ENCODE measurements around the gene DLG2. TPM values are rescaled to one million over a fixed set of nuclear protein-coding genes. Genes with fewer than 3 reads are reported as not detected.

The DLG2 gene
- total RNA-seq, 2 experiments from 2014 or later, result 2.0 to 2.1 TPM

DNA sequence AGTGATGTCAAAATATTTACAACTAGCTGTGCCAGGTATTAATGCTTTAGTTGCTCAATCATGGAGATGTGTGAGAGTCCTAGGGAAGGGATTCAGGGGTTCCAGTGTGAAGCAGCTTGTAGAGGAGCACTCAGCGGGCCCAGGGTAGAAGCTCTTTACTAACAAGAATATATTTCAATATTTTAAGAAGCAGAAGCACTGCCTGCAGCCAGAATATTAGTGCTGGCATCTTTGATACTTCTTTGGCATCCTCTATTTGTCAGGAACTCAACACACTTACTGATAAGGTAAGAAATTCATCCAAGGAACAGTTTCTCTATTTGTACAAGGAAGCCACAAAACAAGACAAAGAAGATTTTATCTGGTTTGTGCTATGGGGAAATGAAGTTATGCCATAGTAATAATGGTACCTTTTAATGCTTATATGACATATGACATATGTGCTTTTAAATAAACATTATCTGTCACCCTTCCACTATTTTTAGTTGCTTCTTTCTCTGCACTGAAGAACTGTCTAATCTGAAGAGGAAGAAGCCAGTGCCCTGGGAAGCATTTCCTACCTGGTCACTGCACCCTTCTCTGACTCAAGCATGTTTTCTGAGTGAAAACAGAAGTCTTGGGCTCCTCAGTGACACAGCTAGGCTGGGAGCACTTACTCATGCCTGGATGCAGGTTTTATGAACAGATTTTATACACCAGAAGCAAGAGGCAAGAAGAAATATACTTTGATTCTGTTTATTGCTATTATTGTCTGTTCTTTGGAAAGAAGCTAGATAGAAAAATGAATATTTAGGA is 1952.8 kb downstream of the DLG2 start:
- H3K9me3 Mint-ChIP-seq, result no peaks in the 10 kb centered on the region
- no peak overlapping the region for H3K27ac Mint-ChIP-seq
- no peaks in the 10 kb centered on the region for H3K4me1 Mint-ChIP-seq (ENCODE audit: low read depth)
- H3K4me3 Mint-ChIP-seq, result no peak overlapping the region
- ChIA-PET POLR2A (no interaction called here), CTCF (no interaction called here)
- TF ChIP-seq, protein P1, sequence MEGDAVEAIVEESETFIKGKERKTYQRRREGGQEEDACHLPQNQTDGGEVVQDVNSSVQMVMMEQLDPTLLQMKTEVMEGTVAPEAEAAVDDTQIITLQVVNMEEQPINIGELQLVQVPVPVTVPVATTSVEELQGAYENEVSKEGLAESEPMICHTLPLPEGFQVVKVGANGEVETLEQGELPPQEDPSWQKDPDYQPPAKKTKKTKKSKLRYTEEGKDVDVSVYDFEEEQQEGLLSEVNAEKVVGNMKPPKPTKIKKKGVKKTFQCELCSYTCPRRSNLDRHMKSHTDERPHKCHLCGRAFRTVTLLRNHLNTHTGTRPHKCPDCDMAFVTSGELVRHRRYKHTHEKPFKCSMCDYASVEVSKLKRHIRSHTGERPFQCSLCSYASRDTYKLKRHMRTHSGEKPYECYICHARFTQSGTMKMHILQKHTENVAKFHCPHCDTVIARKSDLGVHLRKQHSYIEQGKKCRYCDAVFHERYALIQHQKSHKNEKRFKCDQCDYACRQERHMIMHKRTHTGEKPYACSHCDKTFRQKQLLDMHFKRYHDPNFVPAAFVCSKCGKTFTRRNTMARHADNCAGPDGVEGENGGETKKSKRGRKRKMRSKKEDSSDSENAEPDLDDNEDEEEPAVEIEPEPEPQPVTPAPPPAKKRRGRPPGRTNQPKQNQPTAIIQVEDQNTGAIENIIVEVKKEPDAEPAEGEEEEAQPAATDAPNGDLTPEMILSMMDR (IDR thresholded peaks at IDR 0.05), result no peak
- intact Hi-C loops (cut with DNase I, micrococcal nuclease), result no loop called here
- H3K9me3 ChIP-seq (ENCODE audit: control insufficient read depth in 1 of 2, insufficient read depth in 1 of 2, low read length in 2 of 2), result no peaks in the 10 kb centered on the region
- H3K27me3 Mint-ChIP-seq, result no peaks in the 10 kb centered on the region
- H3K27ac ChIP-seq (ENCODE audit: low read depth in 1 of 2, low read length in 2 of 2), result no peak overlapping the region
- no peak for DNase-seq
- no peak overlapping the region for H3K4me3 ChIP-seq (ENCODE audit: low read length)
- H3K36me3 ChIP-seq (ENCODE audit: insufficient read depth, low read length), result no peaks in the 10 kb centered on the region
- no peak for ATAC-seq (ENCODE audit: poor library complexity)
- H3K27me3 ChIP-seq (ENCODE audit: control insufficient read depth in 1 of 2, insufficient read depth in 2 of 2, low read length in 2 of 2), result peaks cover 0 to 2% of the 10 kb centered on the region in 2 experiments
- H3K36me3 Mint-ChIP-seq (ENCODE audit: low read depth), result no peaks in the 10 kb centered on the region
- no peaks in the 10 kb centered on the region for H3K4me1 ChIP-seq (ENCODE audit: insufficient read depth, low read length)

DNA sequence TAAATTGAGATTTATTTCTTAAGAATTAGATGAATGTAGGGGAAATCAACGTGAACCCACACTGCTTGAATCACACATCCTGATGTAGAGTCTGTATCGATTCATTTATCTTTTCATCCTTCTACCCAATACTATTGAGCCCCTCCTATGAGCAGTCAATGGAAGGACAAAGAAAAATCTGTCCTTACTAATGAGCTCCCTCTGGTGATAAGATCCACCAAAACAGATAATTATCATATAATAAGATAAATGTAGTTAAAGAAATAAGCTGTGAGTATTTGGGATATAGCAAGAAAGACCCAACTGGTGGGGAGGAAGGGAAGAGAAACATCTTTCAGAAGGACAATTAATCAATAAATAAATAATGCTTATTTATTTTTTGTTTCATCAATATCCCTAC is 1955.9 kb downstream of the DLG2 start:
- no peaks in the 10 kb centered on the region for H3K27me3 Mint-ChIP-seq
- POLR2A ChIA-PET, result no interaction called here
- Histone ChIP-seq H3K27ac (ENCODE audit: low read depth in 1 of 2, low read length in 2 of 2) (no peak overlapping the region), H3K4me3 (ENCODE audit: low read length) (no peak overlapping the region), H3K36me3 (ENCODE audit: insufficient read depth, low read length) (no peaks in the 10 kb centered on the region), H3K4me1 (ENCODE audit: insufficient read depth, low read length) (no peaks in the 10 kb centered on the region), H3K9me3 (ENCODE audit: control insufficient read depth in 1 of 2, insufficient read depth in 1 of 2, low read length in 2 of 2) (no peaks in the 10 kb centered on the region), H3K27me3 (ENCODE audit: control insufficient read depth in 1 of 2, insufficient read depth in 2 of 2, low read length in 2 of 2) (no peaks in the 10 kb centered on the region)
- no peak overlapping the region for H3K4me3 Mint-ChIP-seq
- CTCF ChIA-PET, result no interaction called here
- H3K9me3 Mint-ChIP-seq, result no peaks in the 10 kb centered on the region
- no peaks in the 10 kb centered on the region for H3K36me3 Mint-ChIP-seq (ENCODE audit: low read depth)
- no peaks in the 10 kb centered on the region for H3K4me1 Mint-ChIP-seq (ENCODE audit: low read depth)
- no peak for DNase-seq
- ATAC-seq (ENCODE audit: poor library complexity), result no peak
- intact Hi-C loops (cut with DNase I, micrococcal nuclease), result no loop called here
- H3K27ac Mint-ChIP-seq, result no peak overlapping the region
- TF ChIP-seq, protein P1 (IDR thresholded peaks at IDR 0.05), result no peak

GRCh38 chr11:83666149-83666548 is 1961.0 kb downstream of the DLG2 start:
- Mint-ChIP-seq H3K4me1 (ENCODE audit: low read depth) (no peaks in the 10 kb centered on the region), H3K9me3 (no peaks in the 10 kb centered on the region), H3K27me3 (peaks cover 4% of the 10 kb centered on the region), H3K36me3 (ENCODE audit: low read depth) (no peaks in the 10 kb centered on the region), H3K4me3 (no peak overlapping the region), H3K27ac (no peak overlapping the region)
- CTCF ChIA-PET, result no interaction called here
- POLR2A ChIA-PET, result no interaction called here
- Histone ChIP-seq H3K36me3 (ENCODE audit: insufficient read depth, low read length) (no peaks in the 10 kb centered on the region), H3K9me3 (ENCODE audit: control insufficient read depth in 1 of 2, insufficient read depth in 1 of 2, low read length in 2 of 2) (no peaks in the 10 kb centered on the region), H3K27ac (ENCODE audit: low read depth in 1 of 2, low read length in 2 of 2) (no peak overlapping the region), H3K27me3 (ENCODE audit: control insufficient read depth in 1 of 2, insufficient read depth in 2 of 2, low read length in 2 of 2) (no peaks in the 10 kb centered on the region), H3K4me1 (ENCODE audit: insufficient read depth, low read length) (no peaks in the 10 kb centered on the region), H3K4me3 (ENCODE audit: low read length) (no peak overlapping the region)
- ATAC-seq (ENCODE audit: poor library complexity) (no peak), DNase-seq (no peak)
- intact Hi-C loops (cut with DNase I, micrococcal nuclease), result no loop called here
- TF ChIP-seq, protein P1 (IDR thresholded peaks at IDR 0.05), result no peak
